Heart right ventricle (tissue), 16 donors: ENCODE measurements around the gene ATP2B2. TPM values are rescaled to one million over a fixed set of nuclear protein-coding genes. Genes with fewer than 3 reads are reported as not detected.

ENCODE experiments used
- ATAC-seq, 8 donors: fragments of 200-7000 bp; cut with Tn5 transposase; one replicate each; pipeline ENCODE4 v1.9.1; 2020; ENCODE audit warnings: mild to moderate bottlenecking in 8 of 8, moderate library complexity in 8 of 8, moderate number of reproducible peaks in 1 of 8
- DNase-seq, 2 donors: peaks; one replicate each; pipeline ENCODE4 v3.0.0-alpha.2; 2020
- H3K27ac ChIP-seq, 10 donors: fragments of 200-600 bp; sonication (generic) in 2 of 10; one replicate each; pipeline versions ENCODE4 v1.5.0 to v1.8.0; 2020 to 2022; ENCODE audit warnings: mild to moderate bottlenecking in 3 of 10
- H3K27me3 ChIP-seq, 7 donors: fragments of 200-600 bp; one replicate each; pipeline ENCODE4 v1.8.0; 2021 to 2022; ENCODE audit warnings: mild to moderate bottlenecking in 2 of 7
- H3K36me3 ChIP-seq, 9 donors: fragments of 200-600 bp; sonication (generic) in 1 of 9; one replicate each; pipeline versions ENCODE4 v1.5.0 to v1.8.0; 2020 to 2022; ENCODE audit warnings: mild to moderate bottlenecking in 2 of 9
- H3K4me1 ChIP-seq, 9 donors: fragments of 200-600 bp; sonication (generic) in 1 of 9; one replicate each; pipeline versions ENCODE4 v1.5.0 to v1.8.0; 2020 to 2022; ENCODE audit warnings: mild to moderate bottlenecking in 4 of 9
- H3K4me3 ChIP-seq, 10 donors: fragments of 200-600 bp; sonication (generic) in 2 of 10; one replicate each; pipeline versions ENCODE4 v1.5.0 to v1.8.0; 2020 to 2022; ENCODE audit warnings: mild to moderate bottlenecking in 7 of 10, moderate library complexity in 2 of 10
- H3K9me3 ChIP-seq, 11 donors: fragments of 200-600 bp in 10 of 11; sonication (generic) in 2 of 11; one replicate each; pipeline versions ENCODE4 v1.5.0 to v1.8.0; 2013 to 2022; ENCODE audit warnings: mild to moderate bottlenecking in 2 of 11, control low read depth in 1 of 11, moderate library complexity in 1 of 11
- WGBS, 2 donors: extraction: QIAGEN DNeasy Blood & Tissue Kit; methylation state at CpG; one replicate each; pipeline ENCODE4 v1.1.7; 2013; ENCODE audit warnings: inconsistent platforms in 1 of 2; 5-methylcytosine and 5-hydroxymethylcytosine counted together
- intact Hi-C, 10 donors: fragments of 100-400 bp; cut with DNase I; formaldehyde crosslinking; loops; one replicate each; pipeline versions ENCODE4 v1.11.1 to v1.14.2; 2022
- polyA plus RNA-seq, 2 donors: library from polyadenylated mRNA; stranded (reverse); fragments of 200-250 nt; gene quantifications; one replicate each; pipeline ENCODE4 v1.2.3, GENCODE V29; 2013
- total RNA-seq, 10 donors: library from RNA; stranded (reverse); fragmentation: NEBNext Ultra II Directional in 3 of 10; extraction: Animal tissue kit (Norgen Biotek cat#: 25700) in 3 of 10; gene quantifications; one replicate each; pipeline versions ENCODE4 v1.2.1 to v1.2.4, GENCODE V29; 2021 to 2023
- TF ChIP-seq, protein P1 (sequence below), 9 donors: fragments of 200-600 bp; sonication (generic) in 2 of 9; IDR thresholded peaks; one replicate each; pipeline versions ENCODE4 v1.5.0 to v1.8.0; 2021 to 2022; ENCODE audit warnings: antibody characterized with exemption in 9 of 9, mild to moderate bottlenecking in 5 of 9, moderate library complexity in 1 of 9
- donor health status: Arrhythmogenic right ventricular cardiomyopathy.
- donor health status: ischemic (EF 13 %, LVEDD 7.1; RV severe dilation, severe dysfunction).
- donor health status: healthy with polysubstance abuse.
- donor health status: DM: no; HTN: yes; CAD: no.
- donor health status: DM: no; HTN: no; CAD: no.
- donor health status: ischemic (EF 25% LVEDD 6.9; RV normal size, moderate dysfunction).
- donor health status: ischemic (EF 25% LVEDD 5.7; RV mildly dilated, moderate dysfunction).
- donor health status: healthy.
- donor health status: DM: yes; HTN: yes; CAD: no.
- donor health status: Ischemic cardiomyopathy.
- donor health status: ischemic (EF 35%, LVEDD 5.7; RV mildly dilated, moderate dysfunction).
- donor health status: nonischemic (EF 11% LVEDD 7.7; RV severe dilation, severe dysfunction).
- donor health status: DM: yes; HTN: yes; CAD: no.
- donor health status: PGD.
- donor health status: ischemic (EF 29% LVEDD 5.4; RV normal size, mild dysfunction).
- donor health status: nonischemic (EF 23%, LVEDD 6.1; RV moderate dilation, normal function).

Gene ATP2B2
- total and polyA plus RNA-seq, 12 donors: under 0.01 to 0.30 (median 0.11) TPM; not detected in 4

- H3K4me3 ChIP-seq: no peak overlapping the region
- peaks cover 6 to 20% (median 11%) of the 10 kb centered on the region in 7 donors for H3K27me3 ChIP-seq
- TF ChIP-seq, protein P1, sequence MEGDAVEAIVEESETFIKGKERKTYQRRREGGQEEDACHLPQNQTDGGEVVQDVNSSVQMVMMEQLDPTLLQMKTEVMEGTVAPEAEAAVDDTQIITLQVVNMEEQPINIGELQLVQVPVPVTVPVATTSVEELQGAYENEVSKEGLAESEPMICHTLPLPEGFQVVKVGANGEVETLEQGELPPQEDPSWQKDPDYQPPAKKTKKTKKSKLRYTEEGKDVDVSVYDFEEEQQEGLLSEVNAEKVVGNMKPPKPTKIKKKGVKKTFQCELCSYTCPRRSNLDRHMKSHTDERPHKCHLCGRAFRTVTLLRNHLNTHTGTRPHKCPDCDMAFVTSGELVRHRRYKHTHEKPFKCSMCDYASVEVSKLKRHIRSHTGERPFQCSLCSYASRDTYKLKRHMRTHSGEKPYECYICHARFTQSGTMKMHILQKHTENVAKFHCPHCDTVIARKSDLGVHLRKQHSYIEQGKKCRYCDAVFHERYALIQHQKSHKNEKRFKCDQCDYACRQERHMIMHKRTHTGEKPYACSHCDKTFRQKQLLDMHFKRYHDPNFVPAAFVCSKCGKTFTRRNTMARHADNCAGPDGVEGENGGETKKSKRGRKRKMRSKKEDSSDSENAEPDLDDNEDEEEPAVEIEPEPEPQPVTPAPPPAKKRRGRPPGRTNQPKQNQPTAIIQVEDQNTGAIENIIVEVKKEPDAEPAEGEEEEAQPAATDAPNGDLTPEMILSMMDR (IDR thresholded peaks at IDR 0.05): no peak
- H3K36me3 ChIP-seq: no peaks in the 10 kb centered on the region
- peaks cover 0 to 1% (median 0%) of the 10 kb centered on the region in 9 donors for H3K4me1 ChIP-seq
- no peaks in the 10 kb centered on the region for H3K9me3 ChIP-seq
- WGBS, 2 donors: 82 to 85% methylated on average over 6 of the region's 6 CpGs
- ATAC-seq (no peak), DNase-seq (no peak)
- intact Hi-C loops: no loop called here
- no peak overlapping the region for H3K27ac ChIP-seq
Observed at GRCh38 chr3:10510743-10511432, 5.5 kb upstream of the ATP2B2 start.

DNA sequence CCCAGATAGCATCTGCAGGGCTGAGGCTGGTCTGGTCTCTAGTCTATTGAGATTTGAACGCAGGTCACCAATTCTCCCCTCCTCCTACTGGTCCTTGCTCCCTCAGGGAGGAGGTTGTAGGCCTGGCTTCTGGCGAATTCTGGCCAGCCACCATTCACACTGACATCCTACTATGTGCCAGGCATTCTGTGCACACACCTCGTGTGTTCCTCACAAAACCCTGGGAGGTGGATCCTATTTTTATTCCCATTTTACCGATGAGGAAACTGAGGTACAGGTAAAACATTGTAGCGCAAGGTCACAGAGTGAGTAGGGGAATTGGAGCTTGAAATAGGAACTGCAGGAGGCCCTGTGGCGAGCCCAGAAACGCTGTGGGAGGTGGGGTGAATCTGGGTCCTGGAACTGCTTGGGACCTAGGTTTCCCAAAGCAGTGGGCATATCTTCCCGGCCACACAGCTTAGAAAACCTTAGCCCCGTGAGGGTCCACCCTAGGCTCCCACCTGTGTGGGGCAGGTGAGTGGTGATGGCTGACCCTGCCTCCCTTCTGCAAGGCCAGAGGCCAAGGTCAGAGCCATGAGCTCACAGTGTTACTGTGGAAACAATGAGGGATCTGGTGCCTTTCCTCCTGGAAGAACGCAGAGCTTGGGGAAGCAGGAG is 4.8 kb upstream of the ATP2B2 start:
- ATAC-seq: no peak
- H3K9me3 ChIP-seq: no peaks in the 10 kb centered on the region
- H3K27ac ChIP-seq: no peak overlapping the region
- DNase-seq: no peak
- H3K36me3 ChIP-seq: no peaks in the 10 kb centered on the region
- no peak overlapping the region for H3K4me3 ChIP-seq
- H3K4me1 ChIP-seq: peaks cover 0 to 8% (median 0%) of the 10 kb centered on the region in 9 donors
- H3K27me3 ChIP-seq: peaks cover 8 to 27% (median 16%) of the 10 kb centered on the region in 7 donors
- intact Hi-C loops: no loop called here
- TF ChIP-seq, protein P1 (IDR thresholded peaks at IDR 0.05): no peak
- WGBS, 2 donors: 78 to 79% methylated on average over 10 of the region's 10 CpGs

DNA sequence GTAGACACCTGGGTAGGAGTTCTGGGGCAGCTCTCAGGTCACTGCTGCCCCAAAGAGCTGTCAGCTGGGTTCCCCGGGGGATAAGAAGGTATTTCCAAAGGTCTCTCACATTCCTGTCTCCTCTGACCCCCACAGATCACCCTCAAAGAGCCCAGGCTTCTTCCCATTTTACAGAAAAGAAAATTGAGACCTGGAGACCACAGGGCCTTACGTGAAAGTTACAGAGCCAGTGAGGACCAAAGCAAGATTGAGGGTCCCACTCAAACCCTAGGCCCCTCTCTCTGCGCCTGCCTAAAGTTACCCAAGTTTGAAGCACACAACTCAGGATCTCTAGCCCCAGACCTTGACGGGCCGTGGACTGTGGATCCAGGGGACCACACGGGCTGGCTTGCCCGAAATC is 3.9 kb upstream of the ATP2B2 start:
- no peak for ATAC-seq
- H3K36me3 ChIP-seq: no peaks in the 10 kb centered on the region
- DNase-seq: no peak
- TF ChIP-seq, protein P1 (IDR thresholded peaks at IDR 0.05): no peak
- H3K9me3 ChIP-seq: no peaks in the 10 kb centered on the region
- H3K27me3 ChIP-seq: peaks cover 14 to 35% (median 25%) of the 10 kb centered on the region in 7 donors
- WGBS, 2 donors: 85 to 90% methylated on average over 7 of the region's 7 CpGs
- H3K4me1 ChIP-seq: peaks cover 0 to 12% (median 0%) of the 10 kb centered on the region in 9 donors
- H3K4me3 ChIP-seq: no peak overlapping the region
- no peak overlapping the region for H3K27ac ChIP-seq
- intact Hi-C loops: no loop called here

- intact Hi-C loops: no loop called here
- 73 to 75% methylated on average over 6 of the region's 6 CpGs for WGBS, 2 donors
- ATAC-seq: no peak
- Histone ChIP-seq H3K36me3 (no peaks in the 10 kb centered on the region), H3K9me3 (no peaks in the 10 kb centered on the region), H3K4me3 (no peak overlapping the region), H3K27me3 (peaks cover 14 to 40% (median 30%) of the 10 kb centered on the region in 7 donors), H3K27ac (no peak overlapping the region), H3K4me1 (peaks cover 0 to 12% (median 0%) of the 10 kb centered on the region in 9 donors)
- TF ChIP-seq, protein P1 (IDR thresholded peaks at IDR 0.05): no peak
- no peak for DNase-seq
Observed at GRCh38 chr3:10508619-10509260, 3.4 kb upstream of the ATP2B2 start.
